KMS-11 (cell line): ENCODE measurements around the gene HMX2.

ENCODE experiments used
- H2AFZ ChIP-seq: fragments of 200-600 bp; sonication (generic); 2 replicates; pipeline ENCODE4 v1.6.1; 2016; ENCODE audit warnings: antibody characterized with exemption, mixed run types, low read depth
- H3K27ac ChIP-seq: fragments of 200-600 bp; sonication (generic); 2 replicates; pipeline ENCODE4 v1.6.1; 2016; ENCODE audit warnings: mild to moderate bottlenecking, mixed run types
- H3K27me3 ChIP-seq: fragments of 200-600 bp; sonication (generic); 2 replicates; pipeline ENCODE4 v1.6.1; 2017; ENCODE audit warnings: mild to moderate bottlenecking, low read depth, mixed run types, moderate library complexity; ENCODE audit not compliant: insufficient read depth
- H3K36me3 ChIP-seq: fragments of 200-600 bp; sonication (generic); 2 replicates; pipeline ENCODE4 v1.6.1; 2017; ENCODE audit warnings: mild to moderate bottlenecking, mixed run types; ENCODE audit not compliant: insufficient read depth
- H3K4me1 ChIP-seq: fragments of 200-600 bp; sonication (generic); 2 replicates; pipeline ENCODE4 v1.6.1; 2016; ENCODE audit warnings: mild to moderate bottlenecking, low read depth, mixed run types; ENCODE audit not compliant: poor library complexity, severe bottlenecking
- H3K4me2 ChIP-seq: fragments of 200-600 bp; sonication (generic); 2 replicates; pipeline ENCODE4 v1.7.0; 2016; ENCODE audit warnings: mild to moderate bottlenecking, mixed run types
- H3K4me3 ChIP-seq: fragments of 200-600 bp; sonication (generic); IDR thresholded peaks from 2 replicates; pipeline ENCODE4 v1.6.1; 2017; ENCODE audit warnings: low read depth, low read length, mixed read lengths; ENCODE audit not compliant: insufficient read depth
- H3K79me2 ChIP-seq: fragments of 200-600 bp; sonication (generic); 2 replicates; pipeline ENCODE4 v1.6.1; 2016; ENCODE audit warnings: low read depth, mixed run types; ENCODE audit not compliant: insufficient read depth
- H3K9ac ChIP-seq: fragments of 200-600 bp; sonication (generic); 2 replicates; pipeline ENCODE4 v1.6.1; 2016; ENCODE audit warnings: mild to moderate bottlenecking, mixed run types
- H4K20me1 ChIP-seq: fragments of 200-600 bp; sonication (generic); 2 replicates; pipeline ENCODE4 v1.6.1; 2016; ENCODE audit warnings: mild to moderate bottlenecking, mixed run types; ENCODE audit not compliant: insufficient read depth
- CTCF ChIP-seq: fragments of 200-600 bp; sonication (generic); conservative IDR thresholded peaks from 2 replicates; pipeline ENCODE4 v1.6.1; 2017; ENCODE audit warnings: low read depth, mild to moderate bottlenecking, antibody characterized with exemption, low read length, moderate library complexity, mixed read lengths

HMX2 gene

GRCh38 chr10:123147635-123148413, at the start of gene HMX2:
Gene HMX2, plus strand, starts transcription at chr10:123148136. Its CDS starts 243 bp downstream, at chr10:123148379.
- Histone ChIP-seq H3K4me1 (no peaks in the 10 kb centered on the region), H2AFZ (peak within 1 kb of the TSS; percentile 59), H3K27ac (no peak within 1 kb of the TSS), H3K4me3 (no peak within 1 kb of the TSS), H4K20me1 (no peaks in the 10 kb centered on the region), H3K4me2 (peak within 1 kb of the TSS; percentile 36), H3K27me3 (no peaks in the 10 kb centered on the region), H3K79me2 (no peaks in the 10 kb centered on the region), H3K9ac (peak within 1 kb of the TSS; percentile 25; the same call in 1 of the 2 replicates), H3K36me3 (no peaks in the 10 kb centered on the region)
- no peak for TF ChIP-seq CTCF

GRCh38 chr10:123100030-123100762, 47.7 kb upstream of the HMX2 start:
- H3K9ac ChIP-seq = no peak overlapping the region
- no peak overlapping the region for H2AFZ ChIP-seq
- no peaks in the 10 kb centered on the region for H3K79me2 ChIP-seq
- H3K36me3 ChIP-seq = no peaks in the 10 kb centered on the region
- H3K27me3 ChIP-seq = no peaks in the 10 kb centered on the region
- H3K27ac ChIP-seq = no peak overlapping the region
- H4K20me1 ChIP-seq = no peaks in the 10 kb centered on the region
- H3K4me3 ChIP-seq = no peak overlapping the region
- no peaks in the 10 kb centered on the region for H3K4me1 ChIP-seq
- TF ChIP-seq CTCF = no peak
- H3K4me2 ChIP-seq = no peak overlapping the region

- no peaks in the 10 kb centered on the region for H3K27me3 ChIP-seq
- H3K36me3 ChIP-seq = no peaks in the 10 kb centered on the region
Observed at GRCh38 chr10:123101872-123102271, 46.1 kb upstream of the HMX2 start.

GRCh38 chr10:123102673-123103072, 45.3 kb upstream of the HMX2 start:
- Histone ChIP-seq H2AFZ (no peak overlapping the region), H3K9ac (no peak overlapping the region)

More at GRCh38 chr10:123101872-123102271, 46.1 kb upstream of the HMX2 start:
- Histone ChIP-seq H2AFZ (no peak overlapping the region), H3K9ac (no peak overlapping the region), H4K20me1 (no peaks in the 10 kb centered on the region), H3K4me1 (no peaks in the 10 kb centered on the region), H3K4me2 (no peak overlapping the region), H3K4me3 (no peak overlapping the region), H3K79me2 (no peaks in the 10 kb centered on the region), H3K27ac (no peak overlapping the region)
- no peak for TF ChIP-seq CTCF

More at GRCh38 chr10:123102673-123103072, 45.3 kb upstream of the HMX2 start:
- TF ChIP-seq CTCF = no peak
- no peaks in the 10 kb centered on the region for H3K27me3 ChIP-seq
- H3K79me2 ChIP-seq = no peaks in the 10 kb centered on the region
- no peaks in the 10 kb centered on the region for H4K20me1 ChIP-seq
- no peak overlapping the region for H3K4me2 ChIP-seq
- H3K4me3 ChIP-seq = no peak overlapping the region
- no peaks in the 10 kb centered on the region for H3K4me1 ChIP-seq
- no peaks in the 10 kb centered on the region for H3K36me3 ChIP-seq
- H3K27ac ChIP-seq = no peak overlapping the region
